ENCODE data around the gene SORCS2. TPM values are rescaled to one million over a fixed set of nuclear protein-coding genes. Genes with fewer than 3 reads are reported as not detected.

The SORCS2 gene
- total RNA-seq, 1 donor from 2014 or later, result not detected

DNA sequence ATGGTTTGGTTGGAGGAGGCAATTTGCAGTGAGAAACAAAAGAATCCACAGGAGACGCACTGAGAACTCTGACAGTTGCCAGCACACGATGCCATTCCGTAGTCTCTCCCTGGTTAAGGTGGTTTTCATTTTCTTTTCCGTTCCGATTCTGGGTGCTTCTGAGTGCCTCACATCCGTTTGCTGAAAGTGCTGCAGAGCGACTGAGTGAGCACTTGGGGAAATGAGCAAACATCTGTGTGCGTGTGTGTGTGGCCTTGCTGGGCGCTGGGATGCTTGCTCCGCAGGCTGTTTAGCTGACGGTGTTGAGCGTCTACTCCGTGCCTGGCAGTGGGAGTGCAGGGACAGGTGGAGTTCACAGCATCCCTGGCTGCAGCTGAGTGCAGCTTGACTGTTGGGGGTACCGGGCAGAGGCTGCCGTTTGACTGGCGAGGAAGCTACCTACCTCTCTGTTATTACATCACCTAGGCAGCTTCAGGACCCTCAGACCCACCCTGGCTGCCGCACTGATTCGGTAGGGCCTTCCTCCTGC, 49.3 kb downstream of the SORCS2 start:
- H3K4me3 Mint-ChIP-seq, result no peak overlapping the region
- H3K4me1 Mint-ChIP-seq (ENCODE audit: low read depth), result no peaks in the 10 kb centered on the region
- intact Hi-C loops (cut with micrococcal nuclease), result no loop called here
- no peak for DNase-seq (ENCODE audit: low spot score)
- H3K27me3 Mint-ChIP-seq (ENCODE audit: insufficient read depth), result no peaks in the 10 kb centered on the region
- H3K9me3 Mint-ChIP-seq, result no peaks in the 10 kb centered on the region
- no peaks in the 10 kb centered on the region for H3K36me3 Mint-ChIP-seq (ENCODE audit: low read depth)
- H3K27ac Mint-ChIP-seq, result no peak overlapping the region

DNA sequence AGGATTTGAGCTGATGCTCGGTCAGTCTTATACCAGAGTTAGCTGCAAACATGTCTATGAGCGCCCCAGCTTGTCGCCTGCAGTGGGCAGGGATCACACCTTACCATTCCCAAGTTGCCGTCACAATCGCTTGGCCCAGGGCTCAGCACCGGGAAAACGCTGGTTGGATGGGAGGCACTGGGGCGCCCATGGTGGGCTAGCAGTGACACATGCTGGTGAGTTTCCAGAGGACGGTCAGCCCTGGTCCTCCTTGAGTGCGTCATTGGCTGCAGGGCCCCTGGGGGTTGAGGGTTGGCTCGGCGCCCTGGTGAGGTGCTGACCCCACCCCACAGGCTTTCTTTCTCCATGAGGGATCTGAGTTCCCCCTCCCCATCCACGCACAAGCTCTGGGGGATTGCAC, 50.4 kb downstream of the SORCS2 start:
- intact Hi-C loops (cut with micrococcal nuclease), result no loop called here
- H3K27ac Mint-ChIP-seq, result no peak overlapping the region
- H3K4me1 Mint-ChIP-seq (ENCODE audit: low read depth), result no peaks in the 10 kb centered on the region
- H3K27me3 Mint-ChIP-seq (ENCODE audit: insufficient read depth), result peaks cover 2% of the 10 kb centered on the region
- no peaks in the 10 kb centered on the region for H3K36me3 Mint-ChIP-seq (ENCODE audit: low read depth)
- no peak for DNase-seq (ENCODE audit: low spot score)
- no peak overlapping the region for H3K4me3 Mint-ChIP-seq
- no peaks in the 10 kb centered on the region for H3K9me3 Mint-ChIP-seq

DNA sequence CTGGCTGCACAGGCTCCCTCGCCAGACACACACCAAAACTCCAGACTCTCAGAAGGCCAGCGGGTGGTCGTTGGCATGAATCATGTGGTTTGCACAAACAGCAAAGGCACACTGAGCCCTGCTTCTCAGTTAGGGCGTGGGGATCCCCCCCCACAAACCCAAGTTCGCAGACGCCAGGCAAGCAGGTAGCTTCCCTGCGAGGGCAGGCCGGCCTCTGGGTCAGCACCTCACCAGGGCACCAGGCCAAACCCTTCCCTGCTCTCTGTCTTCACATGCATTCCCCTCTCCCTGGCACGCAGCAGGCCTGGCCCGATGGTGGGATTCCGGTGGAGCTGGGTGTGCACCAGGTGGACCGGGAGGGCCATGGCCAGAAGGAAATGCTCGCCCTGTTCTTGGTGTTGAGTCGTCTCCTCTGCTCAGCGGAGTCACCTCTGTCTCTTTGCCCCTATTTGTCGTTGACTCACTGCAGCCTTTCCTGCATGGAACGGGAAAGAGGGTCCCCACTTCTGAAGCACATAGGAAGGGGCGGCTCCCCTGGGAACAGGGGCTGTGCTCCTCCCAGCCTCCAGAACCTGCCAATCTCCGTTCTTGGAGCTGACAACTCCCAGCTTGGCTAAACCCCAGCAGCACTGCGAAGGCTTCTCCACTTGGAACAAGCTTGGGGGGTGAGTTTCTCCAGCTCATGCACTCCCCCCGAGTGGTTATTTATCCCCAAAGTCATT, 51.4 kb downstream of the SORCS2 start:
- intact Hi-C loops (cut with micrococcal nuclease), result no loop called here
- H3K36me3 Mint-ChIP-seq (ENCODE audit: low read depth), result no peaks in the 10 kb centered on the region
- no peak overlapping the region for H3K27ac Mint-ChIP-seq

DNA sequence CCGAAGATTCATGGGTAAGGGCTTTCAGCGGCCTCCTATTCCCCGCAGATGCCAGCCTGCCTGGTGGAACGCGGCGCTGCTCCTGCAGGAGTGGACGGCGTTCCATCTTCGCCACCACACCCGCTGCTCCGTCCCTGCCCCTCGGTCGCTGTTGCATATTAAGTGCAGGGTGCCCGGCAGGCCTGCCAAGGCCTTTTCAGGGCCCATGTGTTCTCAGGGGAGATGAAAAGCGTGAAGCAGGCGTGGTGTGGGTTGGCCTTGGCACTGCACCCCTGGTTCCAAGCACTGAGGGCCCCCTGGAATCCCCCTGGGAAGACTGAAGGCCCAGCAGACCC, 52.0 kb downstream of the SORCS2 start:
- H3K36me3 Mint-ChIP-seq (ENCODE audit: low read depth), result no peaks in the 10 kb centered on the region
- intact Hi-C loops (cut with micrococcal nuclease), result no loop called here
- no peak for DNase-seq (ENCODE audit: low spot score)
- no peaks in the 10 kb centered on the region for H3K9me3 Mint-ChIP-seq
- H3K27ac Mint-ChIP-seq, result no peak overlapping the region
- H3K4me3 Mint-ChIP-seq, result no peak overlapping the region
- peaks cover 2% of the 10 kb centered on the region for H3K27me3 Mint-ChIP-seq (ENCODE audit: insufficient read depth)
- H3K4me1 Mint-ChIP-seq (ENCODE audit: low read depth), result no peaks in the 10 kb centered on the region

More for the DNA sequence above, 51.4 kb downstream of the SORCS2 start:
- Mint-ChIP-seq H3K4me1 (ENCODE audit: low read depth) (no peaks in the 10 kb centered on the region), H3K9me3 (no peaks in the 10 kb centered on the region), H3K27me3 (ENCODE audit: insufficient read depth) (peaks cover 2% of the 10 kb centered on the region), H3K4me3 (no peak overlapping the region)
- DNase-seq (ENCODE audit: low spot score), result no peak

DNA sequence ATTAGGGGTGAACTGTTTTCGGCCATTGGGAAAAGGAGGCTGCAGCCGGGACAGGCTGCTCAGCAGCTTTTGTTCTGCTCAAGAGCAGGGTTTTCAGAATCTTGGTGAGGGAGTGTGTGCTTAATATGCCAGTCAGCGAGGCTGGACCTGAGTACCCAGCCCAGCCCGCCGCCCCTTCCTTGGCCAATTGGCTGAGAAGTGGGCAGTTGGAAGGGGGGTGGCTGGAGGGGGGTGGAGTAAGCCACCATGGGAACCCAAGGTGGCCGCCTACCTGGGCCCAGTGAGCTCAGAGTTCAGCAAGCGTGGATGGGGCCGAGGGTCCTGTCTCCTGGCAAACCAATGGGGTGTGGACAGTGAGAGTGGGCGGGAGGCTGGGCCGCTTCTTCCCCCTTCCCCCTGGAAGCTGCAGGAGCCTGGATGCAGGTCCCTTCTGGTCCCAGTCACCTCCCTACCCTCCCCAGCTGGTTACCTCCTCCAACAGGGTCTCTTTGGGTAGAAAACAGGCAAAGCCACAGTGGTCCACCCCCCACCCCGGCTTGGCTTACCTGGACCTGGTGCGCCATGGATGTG, 52.5 kb downstream of the SORCS2 start:
- Mint-ChIP-seq H3K27ac (no peak overlapping the region), H3K4me3 (no peak overlapping the region)
- intact Hi-C loops (cut with micrococcal nuclease), result no loop called here

DNA sequence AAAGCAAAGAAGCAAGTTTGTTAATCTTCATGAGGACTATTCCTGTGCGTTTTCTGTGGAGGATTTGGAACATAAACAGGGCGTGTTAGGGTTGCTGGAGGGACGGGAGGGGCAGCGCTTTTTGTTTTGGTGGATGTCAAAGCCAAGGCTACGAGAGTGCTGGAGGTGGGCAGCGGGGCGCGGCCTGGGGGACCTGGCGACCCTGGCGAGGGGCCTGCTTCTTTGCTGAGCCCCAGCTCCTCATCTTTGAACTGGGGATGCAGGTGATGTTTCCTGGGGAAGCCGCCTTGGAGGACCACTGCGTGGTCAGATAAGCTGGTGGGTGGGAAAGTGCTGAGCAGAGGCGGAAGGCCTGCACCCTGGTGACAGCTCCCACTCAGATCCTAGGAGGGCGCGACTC, 55.2 kb downstream of the SORCS2 start:
- H3K4me1 Mint-ChIP-seq (ENCODE audit: low read depth), result no peaks in the 10 kb centered on the region
- H3K4me3 Mint-ChIP-seq, result no peak overlapping the region
- no peaks in the 10 kb centered on the region for H3K36me3 Mint-ChIP-seq (ENCODE audit: low read depth)
- intact Hi-C loops (cut with micrococcal nuclease), result no loop called here
- H3K27ac Mint-ChIP-seq, result no peak overlapping the region
- H3K9me3 Mint-ChIP-seq, result no peaks in the 10 kb centered on the region
- DNase-seq (ENCODE audit: low spot score), result no peak
- H3K27me3 Mint-ChIP-seq (ENCODE audit: insufficient read depth), result peaks cover 2% of the 10 kb centered on the region

More for the DNA sequence above, 52.5 kb downstream of the SORCS2 start:
- Mint-ChIP-seq H3K27me3 (ENCODE audit: insufficient read depth) (peaks cover 2% of the 10 kb centered on the region), H3K36me3 (ENCODE audit: low read depth) (no peaks in the 10 kb centered on the region), H3K4me1 (ENCODE audit: low read depth) (no peaks in the 10 kb centered on the region), H3K9me3 (no peaks in the 10 kb centered on the region)
- no peak for DNase-seq (ENCODE audit: low spot score)

DNA sequence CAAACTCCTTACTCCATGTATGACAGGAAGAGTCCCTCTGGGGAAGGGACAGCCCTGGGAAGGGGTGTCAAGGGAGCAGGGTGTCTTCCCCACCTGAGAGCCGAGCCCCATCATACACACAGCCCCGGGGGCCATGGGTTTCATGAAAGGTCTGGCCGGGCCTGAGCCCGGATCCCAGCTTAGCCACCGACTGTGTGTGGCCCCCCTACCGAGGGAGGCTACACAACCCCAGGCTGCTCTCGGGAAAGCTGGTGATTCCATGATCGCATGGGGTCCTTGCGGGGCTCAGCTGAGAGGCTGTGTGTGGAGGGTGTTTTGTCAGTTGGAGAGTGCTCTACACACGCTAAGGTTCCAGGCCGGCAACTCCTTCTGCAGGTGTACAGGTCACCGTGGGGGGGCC, 55.6 kb downstream of the SORCS2 start:
- H3K27ac Mint-ChIP-seq, result no peak overlapping the region
- no peak for DNase-seq (ENCODE audit: low spot score)
- H3K27me3 Mint-ChIP-seq (ENCODE audit: insufficient read depth), result peaks cover 2% of the 10 kb centered on the region
- no peaks in the 10 kb centered on the region for H3K4me1 Mint-ChIP-seq (ENCODE audit: low read depth)
- no peaks in the 10 kb centered on the region for H3K9me3 Mint-ChIP-seq
- H3K36me3 Mint-ChIP-seq (ENCODE audit: low read depth), result no peaks in the 10 kb centered on the region
- intact Hi-C loops (cut with micrococcal nuclease), result no loop called here
- H3K4me3 Mint-ChIP-seq, result no peak overlapping the region

DNA sequence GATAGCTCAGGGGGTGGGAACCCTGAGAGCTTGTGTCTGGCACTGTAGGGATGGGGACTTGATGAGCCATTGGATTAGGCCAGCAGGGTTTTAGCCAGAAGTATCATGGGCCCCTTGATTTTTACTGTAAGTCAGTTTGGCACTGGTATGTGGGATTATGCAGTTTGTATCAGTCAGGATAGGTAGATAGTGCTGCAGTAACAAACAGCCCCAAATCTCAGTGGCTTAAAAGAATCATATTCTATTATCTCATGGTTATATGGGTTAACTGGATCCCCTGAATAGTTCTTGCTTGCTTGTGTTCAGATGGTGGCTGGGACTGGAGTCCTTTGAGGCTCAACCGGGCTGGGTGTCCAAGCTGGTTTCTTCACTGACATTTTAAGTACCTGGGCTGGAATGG, 56.5 kb downstream of the SORCS2 start:
- Mint-ChIP-seq H3K4me1 (ENCODE audit: low read depth) (no peaks in the 10 kb centered on the region), H3K4me3 (no peak overlapping the region), H3K36me3 (ENCODE audit: low read depth) (no peaks in the 10 kb centered on the region), H3K9me3 (no peaks in the 10 kb centered on the region), H3K27ac (no peak overlapping the region), H3K27me3 (ENCODE audit: insufficient read depth) (peaks cover 2% of the 10 kb centered on the region)
- DNase-seq (ENCODE audit: low spot score), result no peak
- intact Hi-C loops (cut with micrococcal nuclease), result no loop called here

DNA sequence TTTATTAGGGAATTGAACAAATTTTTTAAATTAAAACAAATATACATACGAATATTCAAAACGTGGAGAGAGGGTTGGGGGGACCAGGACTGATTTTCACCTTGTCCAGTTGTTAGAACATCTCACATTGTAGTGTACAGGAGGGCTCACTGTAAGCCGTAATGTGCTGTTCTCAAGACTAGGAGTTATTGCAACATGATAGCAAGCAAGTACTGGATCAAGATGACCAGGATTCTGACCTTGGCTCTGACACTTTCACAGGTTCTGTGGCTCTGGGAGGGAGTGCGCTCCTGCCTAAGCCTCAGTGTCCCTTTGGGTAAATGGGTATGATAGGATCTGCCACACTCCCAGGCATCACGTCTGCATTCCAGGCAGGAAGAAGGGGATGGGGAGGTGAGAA, 59.0 kb downstream of the SORCS2 start:
- intact Hi-C loops (cut with micrococcal nuclease), result no loop called here
- H3K4me1 Mint-ChIP-seq (ENCODE audit: low read depth), result no peaks in the 10 kb centered on the region
- H3K27ac Mint-ChIP-seq, result no peak overlapping the region
- no peaks in the 10 kb centered on the region for H3K9me3 Mint-ChIP-seq
- H3K4me3 Mint-ChIP-seq, result no peak overlapping the region
- no peak for DNase-seq (ENCODE audit: low spot score)
- peaks cover 2% of the 10 kb centered on the region for H3K27me3 Mint-ChIP-seq (ENCODE audit: insufficient read depth)
- no peaks in the 10 kb centered on the region for H3K36me3 Mint-ChIP-seq (ENCODE audit: low read depth)

DNA sequence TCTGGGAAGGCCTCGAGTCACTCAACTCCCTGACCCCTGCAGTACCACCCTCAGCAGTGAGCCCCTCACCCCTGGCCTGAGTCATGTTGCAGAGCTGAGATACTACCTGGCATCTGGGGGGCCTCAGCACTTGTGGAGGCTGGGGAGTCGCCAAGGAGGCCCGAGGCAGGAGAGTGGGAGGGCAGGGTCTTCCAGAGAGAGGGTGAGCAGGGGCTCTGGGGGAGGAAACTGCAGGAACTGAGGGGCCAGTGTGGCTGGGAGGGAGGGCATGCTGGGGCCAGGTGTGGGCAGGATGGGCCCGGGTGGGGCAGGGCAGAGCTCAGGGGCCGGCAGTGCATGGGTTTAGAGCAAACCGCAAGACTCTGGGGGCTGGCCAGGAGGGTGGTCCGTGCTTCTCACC, 59.7 kb downstream of the SORCS2 start:
- intact Hi-C loops (cut with micrococcal nuclease), result no loop called here
- H3K4me1 Mint-ChIP-seq (ENCODE audit: low read depth), result no peaks in the 10 kb centered on the region
- no peaks in the 10 kb centered on the region for H3K27me3 Mint-ChIP-seq (ENCODE audit: insufficient read depth)
- H3K9me3 Mint-ChIP-seq, result no peaks in the 10 kb centered on the region
- no peak for DNase-seq (ENCODE audit: low spot score)
- no peaks in the 10 kb centered on the region for H3K36me3 Mint-ChIP-seq (ENCODE audit: low read depth)
- H3K4me3 Mint-ChIP-seq, result no peak overlapping the region
- H3K27ac Mint-ChIP-seq, result no peak overlapping the region

DNA sequence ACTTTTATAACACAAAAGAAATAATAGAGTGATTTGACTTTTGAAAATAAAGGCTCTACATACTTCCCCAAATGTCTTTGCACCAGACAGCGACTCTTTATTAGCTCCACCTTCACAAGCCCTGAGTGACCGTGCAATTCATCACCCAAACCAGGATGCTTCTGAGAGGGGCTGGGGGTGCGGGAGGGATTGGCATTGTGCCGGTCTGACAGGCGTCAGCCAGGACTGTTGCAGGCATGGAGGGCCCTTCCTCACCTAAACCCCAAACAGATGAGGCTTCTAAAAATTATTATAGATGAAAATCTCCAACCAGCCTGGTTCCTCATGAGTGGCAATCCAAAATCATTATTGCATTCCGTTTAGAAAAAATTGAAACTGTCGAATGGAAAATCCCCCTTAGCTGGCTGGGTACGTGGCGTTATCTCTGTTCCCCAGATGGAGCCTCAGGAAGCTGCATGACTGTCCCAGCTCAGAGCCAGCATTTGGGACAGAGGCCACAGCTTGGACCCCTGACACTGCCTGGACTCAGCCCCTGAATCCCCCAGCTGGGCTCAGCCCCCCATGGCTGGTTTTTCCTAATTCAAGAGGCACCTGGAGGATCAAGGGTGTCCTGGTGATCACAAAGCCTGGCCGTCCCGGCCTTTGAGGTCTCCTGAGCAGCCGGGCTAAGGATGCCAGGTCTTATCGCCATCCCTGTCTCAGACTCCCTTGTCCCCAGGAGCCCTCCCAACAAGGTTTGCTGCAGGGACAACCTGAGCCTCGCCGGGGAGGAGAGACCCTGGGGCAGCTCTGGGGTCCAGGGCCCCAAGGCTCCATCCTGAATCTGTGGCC, 60.4 kb downstream of the SORCS2 start:
- intact Hi-C loops (cut with micrococcal nuclease), result no loop called here

DNA sequence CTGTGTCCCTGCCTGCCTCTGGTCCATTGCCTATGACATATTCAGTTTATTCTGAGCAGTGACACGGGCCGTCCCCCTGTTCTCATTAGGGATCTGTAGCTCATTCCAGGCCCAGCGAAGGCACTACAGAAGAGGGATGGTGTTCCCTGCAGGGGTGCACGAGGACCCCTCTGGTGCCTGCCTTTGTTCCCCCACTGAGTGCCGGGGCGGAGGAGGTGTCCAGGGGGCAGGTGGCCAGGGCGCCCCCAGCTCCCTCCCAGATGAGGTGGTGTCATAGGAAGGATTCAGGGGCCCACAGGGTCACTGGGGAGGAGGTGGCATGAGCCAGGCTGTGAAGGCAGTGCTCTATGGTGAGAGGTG, 61.0 kb downstream of the SORCS2 start:
- no peaks in the 10 kb centered on the region for H3K4me1 Mint-ChIP-seq (ENCODE audit: low read depth)
- no peaks in the 10 kb centered on the region for H3K27me3 Mint-ChIP-seq (ENCODE audit: insufficient read depth)
- no peak overlapping the region for H3K4me3 Mint-ChIP-seq
- H3K27ac Mint-ChIP-seq, result no peak overlapping the region
- intact Hi-C loops (cut with micrococcal nuclease), result no loop called here
- no peaks in the 10 kb centered on the region for H3K36me3 Mint-ChIP-seq (ENCODE audit: low read depth)
- H3K9me3 Mint-ChIP-seq, result no peaks in the 10 kb centered on the region
- DNase-seq (ENCODE audit: low spot score), result no peak

More for the DNA sequence above, 60.4 kb downstream of the SORCS2 start:
- no peak overlapping the region for H3K4me3 Mint-ChIP-seq
- no peaks in the 10 kb centered on the region for H3K36me3 Mint-ChIP-seq (ENCODE audit: low read depth)
- no peaks in the 10 kb centered on the region for H3K27me3 Mint-ChIP-seq (ENCODE audit: insufficient read depth)
- no peaks in the 10 kb centered on the region for H3K9me3 Mint-ChIP-seq
- no peak for DNase-seq (ENCODE audit: low spot score)
- H3K27ac Mint-ChIP-seq, result no peak overlapping the region
- no peaks in the 10 kb centered on the region for H3K4me1 Mint-ChIP-seq (ENCODE audit: low read depth)

DNA sequence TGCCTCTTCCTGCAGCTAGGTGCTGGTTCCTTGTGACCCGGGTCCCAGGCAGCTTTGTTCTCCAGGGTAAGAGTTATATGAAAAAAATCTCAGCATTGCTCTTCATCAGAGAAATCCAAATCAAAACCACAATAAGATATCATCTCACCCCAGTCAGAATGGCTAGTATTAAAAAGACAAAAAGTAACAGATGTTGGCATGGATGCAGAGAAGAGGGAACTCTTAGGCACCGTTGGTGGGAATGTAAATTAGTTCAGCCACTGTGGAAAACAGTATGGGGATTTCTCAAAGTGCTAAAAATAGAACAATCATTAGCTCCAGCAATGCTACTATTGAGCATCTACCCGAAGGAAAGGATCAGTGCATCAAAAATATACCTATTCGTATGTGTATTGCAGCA, 61.5 kb downstream of the SORCS2 start:
- intact Hi-C loops (cut with micrococcal nuclease), result no loop called here
- Mint-ChIP-seq H3K27me3 (ENCODE audit: insufficient read depth) (no peaks in the 10 kb centered on the region), H3K36me3 (ENCODE audit: low read depth) (no peaks in the 10 kb centered on the region), H3K4me3 (no peak overlapping the region), H3K4me1 (ENCODE audit: low read depth) (no peaks in the 10 kb centered on the region), H3K27ac (no peak overlapping the region), H3K9me3 (no peaks in the 10 kb centered on the region)
- no peak for DNase-seq (ENCODE audit: low spot score)

Data from activated T-helper 1 cell treated with anti-CD3 and anti-CD28 coated beads, Interleukin-12 subunit alpha, Interleukin-12 subunit beta, Interleukin-2, Interleukin-4 antibody, amounts not matched to agents 30 ng/mL and 10 ng/mL and 1 ng/mL, durations not matched to agents 14 hours and 24 hours and 36 hours (primary cell).